Lower leg skin (tissue), 4 donors: ENCODE data around the gene CAVIN1. TPM values are rescaled to one million over a fixed set of nuclear protein-coding genes. Genes with fewer than 3 reads are reported as not detected.
A peak's percentile ranks its signal among the peaks of the same experiment; 100 is the strongest.

Experiments
- DNase-seq, 2 donors: peaks; one replicate each; pipeline ENCODE4 v3.0.0-alpha.2; 2019; ENCODE audit warnings: low spot score in 2 of 2
- H3K4me3 ChIP-seq: fragments of 200-600 bp; sonication (generic); 2 replicates; pipeline ENCODE4 v1.5.1; 2017; ENCODE audit warnings: mild to moderate bottlenecking, low read depth; ENCODE audit not compliant: poor library complexity, severe bottlenecking
- POLR2A ChIP-seq, 2 donors: fragments of 450-650 bp; IDR thresholded peaks; one replicate each; pipeline ENCODE4 v1.6.1; 2016 to 2017; ENCODE audit warnings: antibody characterized with exemption in 2 of 2, mild to moderate bottlenecking in 1 of 2, moderate library complexity in 1 of 2
- WGBS, 2 donors: methylation state at CpG; one replicate each; pipeline ENCODE4 v1.1.5; 2018; 5-methylcytosine and 5-hydroxymethylcytosine counted together
- intact Hi-C: fragments of 100-400 bp; cut with DNase I; formaldehyde crosslinking; loops from one replicate; pipeline ENCODE4 v1.15.0; 2023; ENCODE audit warnings: low total_unique reads
- total RNA-seq, 4 donors: library from RNA; depleted of rRNA; stranded (reverse); fragments of >200 nt; gene quantifications; one replicate each; pipeline ENCODE4 v1.1.0, GENCODE V29; 2016
- TF ChIP-seq, protein P1 (sequence below), 3 donors: fragments of 450-650 bp; IDR thresholded peaks; one replicate each; pipeline ENCODE4 v1.5.1; 2016; ENCODE audit warnings: antibody characterized with exemption in 3 of 3, mild to moderate bottlenecking in 3 of 3, moderate library complexity in 2 of 3

Gene CAVIN1, protein sequence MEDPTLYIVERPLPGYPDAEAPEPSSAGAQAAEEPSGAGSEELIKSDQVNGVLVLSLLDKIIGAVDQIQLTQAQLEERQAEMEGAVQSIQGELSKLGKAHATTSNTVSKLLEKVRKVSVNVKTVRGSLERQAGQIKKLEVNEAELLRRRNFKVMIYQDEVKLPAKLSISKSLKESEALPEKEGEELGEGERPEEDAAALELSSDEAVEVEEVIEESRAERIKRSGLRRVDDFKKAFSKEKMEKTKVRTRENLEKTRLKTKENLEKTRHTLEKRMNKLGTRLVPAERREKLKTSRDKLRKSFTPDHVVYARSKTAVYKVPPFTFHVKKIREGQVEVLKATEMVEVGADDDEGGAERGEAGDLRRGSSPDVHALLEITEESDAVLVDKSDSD
- total RNA-seq: 100 to 1,000 TPM; 171 to 336 (median 255) TPM

DNA sequence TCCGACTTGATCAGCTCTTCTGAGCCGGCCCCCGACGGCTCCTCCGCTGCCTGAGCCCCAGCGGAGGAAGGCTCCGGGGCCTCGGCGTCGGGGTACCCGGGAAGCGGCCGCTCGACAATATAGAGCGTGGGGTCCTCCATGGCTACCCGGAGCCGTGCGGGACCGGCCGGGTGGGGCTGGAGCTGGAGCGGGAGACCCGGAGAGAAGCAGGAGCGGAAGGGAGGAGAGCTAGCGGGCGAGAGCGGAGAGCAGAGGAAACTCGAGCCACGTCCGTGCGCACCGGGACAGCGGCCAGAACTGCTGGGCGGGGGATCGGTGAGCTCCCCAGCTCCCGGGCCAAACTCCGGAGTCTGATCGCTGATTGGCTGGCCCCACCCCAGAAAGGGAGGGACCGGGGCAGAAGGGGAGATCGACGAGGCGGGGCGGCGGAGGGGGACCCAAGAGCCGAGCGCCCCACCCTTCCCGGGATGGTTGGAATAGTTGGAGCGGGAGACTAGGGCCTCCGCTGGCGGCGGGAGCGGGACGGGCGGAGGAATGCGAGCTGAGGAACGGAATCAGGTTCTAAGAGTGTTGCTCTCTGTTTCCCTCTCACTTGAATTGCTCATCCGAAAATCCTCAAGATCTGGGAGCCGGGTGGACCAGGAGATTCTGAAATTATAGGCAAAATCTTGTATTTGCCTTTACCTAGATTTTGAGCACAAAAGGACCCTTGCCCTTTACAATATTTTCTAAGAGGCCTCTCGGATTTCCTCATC, at the start of gene CAVIN1:
Gene CAVIN1 (minus strand): TSS at position 299 of the 755 bp plus-strand sequence. CDS start 159 bp downstream, at position 140.
- DNase-seq: peak; percentile 98 to 100
- peak in 1 of 2 donors; percentile 86 for TF ChIP-seq POLR2A (IDR thresholded peaks at IDR 0.05)
- TF ChIP-seq, protein P1, sequence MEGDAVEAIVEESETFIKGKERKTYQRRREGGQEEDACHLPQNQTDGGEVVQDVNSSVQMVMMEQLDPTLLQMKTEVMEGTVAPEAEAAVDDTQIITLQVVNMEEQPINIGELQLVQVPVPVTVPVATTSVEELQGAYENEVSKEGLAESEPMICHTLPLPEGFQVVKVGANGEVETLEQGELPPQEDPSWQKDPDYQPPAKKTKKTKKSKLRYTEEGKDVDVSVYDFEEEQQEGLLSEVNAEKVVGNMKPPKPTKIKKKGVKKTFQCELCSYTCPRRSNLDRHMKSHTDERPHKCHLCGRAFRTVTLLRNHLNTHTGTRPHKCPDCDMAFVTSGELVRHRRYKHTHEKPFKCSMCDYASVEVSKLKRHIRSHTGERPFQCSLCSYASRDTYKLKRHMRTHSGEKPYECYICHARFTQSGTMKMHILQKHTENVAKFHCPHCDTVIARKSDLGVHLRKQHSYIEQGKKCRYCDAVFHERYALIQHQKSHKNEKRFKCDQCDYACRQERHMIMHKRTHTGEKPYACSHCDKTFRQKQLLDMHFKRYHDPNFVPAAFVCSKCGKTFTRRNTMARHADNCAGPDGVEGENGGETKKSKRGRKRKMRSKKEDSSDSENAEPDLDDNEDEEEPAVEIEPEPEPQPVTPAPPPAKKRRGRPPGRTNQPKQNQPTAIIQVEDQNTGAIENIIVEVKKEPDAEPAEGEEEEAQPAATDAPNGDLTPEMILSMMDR (IDR thresholded peaks at IDR 0.05): no peak
- 1 to 2% methylated on average over 54 of the region's 58 CpGs for WGBS, 2 donors
- peak within 1 kb of the TSS; percentile 81 for H3K4me3 ChIP-seq
- intact Hi-C loops: loop anchor here (5.0 kb wide), 1 partner anchor 104 kb away; no protein-coding TSS in a partner anchor

DNA sequence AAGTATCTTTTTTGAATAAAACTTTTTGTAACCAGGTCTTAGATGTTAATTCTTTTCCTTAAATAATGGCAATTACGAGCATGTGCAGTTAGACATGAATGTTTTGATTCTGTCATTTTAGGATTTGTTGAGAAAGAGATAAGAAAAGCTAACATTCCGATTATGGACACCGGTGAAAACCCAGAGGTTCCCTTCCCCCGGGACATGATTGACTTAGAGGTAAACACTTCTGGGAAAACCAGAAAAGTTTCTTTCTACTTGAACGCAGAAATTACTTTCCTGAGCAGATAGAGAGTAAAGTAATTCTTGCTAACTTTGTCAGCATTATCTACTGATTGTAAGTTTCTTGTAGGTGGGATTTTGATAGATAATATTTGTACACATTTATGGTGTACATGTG, 44.8 kb upstream of the CAVIN1 start:
- intact Hi-C loops: loop anchor here (10.0 kb wide), 1 partner anchor 47 kb away; no protein-coding TSS in a partner anchor
- no peak overlapping the region for H3K4me3 ChIP-seq
- 82 to 86% methylated on average over 5 of the region's 5 CpGs for WGBS, 2 donors
- DNase-seq: no peak
- TF ChIP-seq POLR2A (IDR thresholded peaks at IDR 0.05): no peak
- TF ChIP-seq, protein P1 (IDR thresholded peaks at IDR 0.05): no peak

DNA sequence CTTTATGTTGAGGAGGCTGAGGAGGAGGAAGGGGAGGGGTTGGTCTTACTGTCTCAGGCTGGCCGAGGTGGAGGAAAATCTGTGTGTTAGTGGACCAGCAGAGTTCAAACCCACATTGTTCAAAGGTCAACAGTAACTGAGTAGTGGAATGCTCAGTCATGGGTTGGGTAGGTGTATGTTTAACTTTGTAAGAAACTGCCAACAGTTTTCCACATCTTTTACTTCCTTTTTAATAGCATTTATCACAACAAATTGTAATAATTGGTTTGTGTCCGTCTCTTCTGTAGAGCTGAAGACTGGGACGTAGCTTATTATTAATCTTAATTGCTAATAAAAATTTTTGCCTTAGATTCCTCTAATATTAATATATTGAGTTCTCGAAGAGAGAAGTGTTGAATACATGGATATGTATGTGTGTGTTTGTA, 40.9 kb upstream of the CAVIN1 start:
- DNase-seq: no peak
- TF ChIP-seq, protein P1 (IDR thresholded peaks at IDR 0.05): no peak
- no peak for TF ChIP-seq POLR2A (IDR thresholded peaks at IDR 0.05)
- WGBS, 2 donors: 85 to 90% methylated on average over 4 of the region's 4 CpGs
- intact Hi-C loops: loop anchor here (10.0 kb wide), 1 partner anchor 51 kb away; no protein-coding TSS in a partner anchor
- no peak overlapping the region for H3K4me3 ChIP-seq

DNA sequence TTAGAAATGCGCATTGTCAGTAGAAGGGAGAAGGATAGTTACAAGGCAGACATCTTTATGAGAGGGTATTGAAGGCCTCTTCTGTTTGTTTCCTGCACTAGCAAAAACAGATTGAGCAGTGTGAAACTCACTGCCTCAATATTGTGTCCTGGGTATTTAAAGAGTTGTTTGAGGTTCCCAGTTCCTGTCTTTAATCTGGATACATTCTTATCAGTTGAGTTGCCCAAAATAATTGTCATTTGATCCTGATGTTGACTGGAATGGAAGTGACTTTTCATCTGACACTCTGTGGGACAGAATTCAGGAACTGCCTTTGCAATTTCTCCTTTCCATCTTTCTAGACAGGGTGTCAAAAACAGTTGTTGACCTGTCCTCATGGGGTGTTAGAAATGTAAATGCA, 37.3 kb upstream of the CAVIN1 start:
- TF ChIP-seq, protein P1 (IDR thresholded peaks at IDR 0.05): no peak
- TF ChIP-seq POLR2A (IDR thresholded peaks at IDR 0.05): no peak
- DNase-seq: no peak
- 73 to 90% methylated on average over 1 of the region's 1 CpG for WGBS, 2 donors
- intact Hi-C loops: loop anchor here (10.0 kb wide), 1 partner anchor 54 kb away; no protein-coding TSS in a partner anchor
- H3K4me3 ChIP-seq: no peak overlapping the region

DNA sequence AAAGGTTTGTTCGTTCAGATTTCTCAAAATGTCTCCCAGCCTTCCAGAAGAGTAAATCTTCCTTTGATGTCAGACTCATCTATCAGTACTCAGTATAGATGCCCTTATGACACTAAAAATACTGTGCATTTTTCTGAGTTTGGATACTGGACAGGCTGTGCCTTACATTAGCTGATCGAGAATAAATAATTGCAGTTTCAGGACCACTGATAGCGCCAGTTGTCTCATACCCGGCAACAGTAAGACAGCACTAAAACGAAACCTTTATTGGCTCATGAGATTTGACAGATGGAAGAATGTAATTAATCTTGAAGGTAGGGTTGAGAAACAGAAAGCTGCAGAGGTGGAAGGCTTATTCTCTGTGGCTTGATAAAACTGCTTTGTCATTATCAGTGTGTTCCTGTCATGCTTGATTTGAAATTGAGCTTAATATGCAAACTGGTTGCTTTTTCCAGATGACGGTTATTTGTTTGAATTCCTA, 36.8 kb upstream of the CAVIN1 start:
- H3K4me3 ChIP-seq: no peak overlapping the region
- 4% methylated on average over 6 of the region's 6 CpGs for WGBS, 2 donors
- no peak for DNase-seq
- TF ChIP-seq, protein P1 (IDR thresholded peaks at IDR 0.05): no peak
- no peak for TF ChIP-seq POLR2A (IDR thresholded peaks at IDR 0.05)
- intact Hi-C loops: loop anchor here (10.0 kb wide), 1 partner anchor 55 kb away; no protein-coding TSS in a partner anchor
